Activated effector memory CD4-positive, alpha-beta T cell treated with anti-CD3 and anti-CD28 coated beads, Interleukin-2, amount 50 U/mL, for 16 hours (primary cell): ENCODE measurements around the gene CD6.

Source experiments
- DNase-seq: peaks from one replicate; pipeline ENCODE4 v3.0.0-alpha.2; 2020

The CD6 gene

DNA sequence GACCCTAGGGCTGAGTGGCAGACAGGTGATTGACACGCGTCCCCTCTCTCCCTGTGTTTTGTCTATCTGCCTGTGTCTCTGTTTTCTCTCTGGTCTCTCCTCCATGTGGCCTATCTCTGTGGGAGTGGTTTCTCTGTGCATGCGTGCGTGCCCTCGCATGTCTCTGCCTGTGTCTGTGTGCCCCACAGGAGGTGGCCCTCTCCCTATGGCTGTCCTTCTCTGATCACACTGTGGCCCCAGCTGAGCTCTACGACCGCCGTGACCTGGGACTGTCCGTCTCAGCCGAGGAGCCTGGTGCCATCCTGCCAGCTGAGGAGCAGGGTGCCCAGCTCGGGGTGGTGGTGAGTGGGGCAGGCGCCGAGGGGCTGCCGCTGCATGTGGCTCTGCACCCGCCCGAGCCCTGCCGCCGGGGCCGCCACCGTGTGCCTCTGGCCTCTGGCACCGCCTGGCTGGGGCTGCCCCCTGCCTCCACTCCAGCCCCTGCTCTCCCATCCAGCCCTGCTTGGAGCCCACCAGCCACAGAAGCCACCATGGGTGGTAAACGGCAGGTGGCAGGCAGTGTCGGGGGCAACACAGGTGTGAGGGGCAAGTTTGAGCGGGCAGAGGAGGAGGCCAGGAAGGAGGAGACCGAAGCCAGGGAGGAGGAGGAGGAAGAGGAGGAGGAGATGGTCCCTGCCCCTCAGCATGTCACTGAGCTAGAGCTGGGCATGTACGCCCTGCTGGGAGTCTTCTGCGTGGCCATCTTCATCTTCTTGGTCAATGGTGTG is 35.6 kb upstream of the CD6 start:
- DNase-seq: no peak

DNA sequence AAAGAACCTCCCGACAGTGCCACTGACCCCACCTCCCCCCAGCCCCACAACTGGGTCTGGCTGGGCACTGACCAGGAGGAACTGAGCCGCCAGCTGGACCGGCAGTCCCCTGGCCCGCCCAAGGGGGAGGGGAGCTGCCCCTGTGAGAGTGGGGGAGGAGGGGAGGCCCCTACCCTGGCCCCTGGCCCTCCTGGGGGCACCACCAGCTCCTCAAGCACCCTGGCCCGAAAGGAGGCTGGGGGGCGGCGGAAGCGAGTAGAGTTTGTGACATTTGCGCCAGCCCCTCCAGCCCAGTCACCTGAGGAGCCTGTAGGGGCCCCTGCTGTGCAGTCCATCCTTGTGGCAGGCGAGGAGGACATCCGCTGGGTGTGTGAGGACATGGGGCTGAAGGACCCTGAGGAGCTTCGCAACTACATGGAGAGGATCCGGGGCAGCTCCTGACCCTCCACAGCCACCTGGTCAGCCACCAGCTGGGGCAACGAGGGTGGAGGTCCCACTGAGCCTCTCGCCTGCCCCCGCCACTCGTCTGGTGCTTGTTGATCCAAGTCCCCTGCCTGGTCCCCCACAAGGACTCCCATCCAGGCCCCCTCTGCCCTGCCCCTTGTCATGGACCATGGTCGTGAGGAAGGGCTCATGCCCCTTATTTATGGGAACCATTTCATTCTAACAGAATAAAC is 34.9 kb upstream of the CD6 start:
- no peak for DNase-seq

DNA sequence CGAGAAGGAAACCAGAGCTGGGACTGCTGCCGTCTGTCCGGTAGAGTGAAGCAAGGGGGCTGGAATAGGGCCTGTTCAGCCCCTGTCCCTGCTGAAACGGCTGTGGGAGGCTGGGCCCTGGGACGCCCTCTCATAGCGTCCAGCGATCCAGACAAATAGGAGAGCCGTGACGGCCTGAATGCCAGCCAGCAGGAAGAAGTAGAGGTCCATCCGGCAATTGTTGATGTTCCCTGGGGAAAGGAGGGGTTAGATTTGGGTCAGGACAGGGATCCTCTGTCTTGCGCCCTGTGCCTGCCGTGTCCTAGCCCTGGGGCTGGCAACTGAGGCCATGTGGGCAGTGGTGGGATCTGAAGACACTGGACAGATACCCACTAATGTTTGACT is 34.3 kb upstream of the CD6 start:
- DNase-seq: no peak

DNA sequence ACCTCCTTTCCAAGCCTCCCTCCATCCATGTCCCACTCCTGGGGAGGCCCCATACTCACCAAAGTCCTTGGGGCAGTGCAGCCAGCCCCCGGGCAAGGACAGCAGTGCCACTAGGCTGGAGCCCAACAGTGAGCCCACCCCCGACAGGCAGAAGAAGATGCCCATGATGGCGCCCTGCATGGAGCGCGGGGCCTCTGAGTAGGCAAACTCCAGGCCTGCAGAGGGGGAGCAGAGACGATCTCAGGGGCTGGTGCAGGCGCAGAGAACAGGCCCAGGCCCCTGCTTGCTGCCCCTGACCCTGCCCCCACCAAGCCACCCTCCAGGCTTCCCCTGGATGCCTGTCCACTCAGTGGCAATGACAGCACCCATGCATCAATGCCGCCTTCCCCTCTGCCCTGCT is 33.7 kb upstream of the CD6 start:
- no peak for DNase-seq

DNA sequence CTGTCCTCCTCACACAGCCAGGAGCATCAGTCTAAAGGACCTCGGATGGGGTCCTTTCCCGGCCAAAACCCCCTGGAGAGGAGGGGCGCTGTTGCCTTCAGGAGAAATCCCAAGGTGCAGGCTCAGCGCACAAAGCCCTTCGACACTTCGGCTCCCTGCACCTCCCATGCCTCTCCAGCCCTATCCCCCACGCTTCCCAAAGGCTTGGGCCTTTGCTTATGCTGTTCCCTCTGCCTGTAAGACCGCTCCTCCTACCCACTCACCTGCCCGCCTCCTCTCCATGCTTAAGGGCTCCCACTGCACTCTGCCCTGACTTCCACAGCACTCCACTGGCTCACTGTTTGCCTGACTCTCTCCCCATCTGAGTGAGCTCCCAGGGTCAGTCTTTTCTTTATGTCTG is 33.0 kb upstream of the CD6 start:
- no peak for DNase-seq

DNA sequence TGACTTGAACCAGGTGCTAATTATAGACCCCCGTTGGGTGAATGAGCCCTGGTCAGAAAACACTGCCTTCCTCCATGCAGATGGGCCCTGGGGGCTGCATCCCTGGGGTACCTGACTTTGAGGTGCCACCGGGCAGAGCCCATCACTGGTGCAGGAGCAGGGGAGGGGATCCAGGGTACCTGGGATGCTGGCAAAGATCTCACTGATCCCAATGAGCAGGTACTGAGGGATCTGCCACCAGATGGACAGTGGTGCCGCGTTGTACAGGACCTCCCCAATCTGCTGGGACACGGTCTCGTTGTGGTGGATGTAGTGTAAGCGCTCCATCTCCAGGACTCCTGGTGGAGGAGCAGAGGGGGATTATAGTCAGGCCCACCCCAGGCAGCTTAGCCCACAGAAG is 32.2 kb upstream of the CD6 start:
- no peak for DNase-seq

DNA sequence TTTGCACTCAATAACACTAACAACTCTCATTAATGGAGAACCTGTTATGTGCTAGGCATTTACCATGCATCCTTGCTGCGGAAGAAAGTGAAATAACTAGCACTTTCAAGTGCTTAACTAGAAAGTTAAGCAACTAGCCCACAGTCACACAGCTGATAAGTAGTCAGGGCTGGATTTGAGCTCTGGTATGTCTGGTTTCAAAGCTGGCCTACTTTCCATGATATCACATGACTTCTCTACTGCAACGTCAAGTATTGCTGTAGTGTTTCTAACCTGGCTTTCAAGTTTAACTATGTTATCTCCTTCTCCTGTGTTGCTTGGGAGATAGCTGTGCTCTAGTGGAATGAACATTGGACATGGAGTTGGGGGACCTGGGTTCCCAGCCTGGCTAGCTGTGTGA is 31.6 kb upstream of the CD6 start:
- no peak for DNase-seq

DNA sequence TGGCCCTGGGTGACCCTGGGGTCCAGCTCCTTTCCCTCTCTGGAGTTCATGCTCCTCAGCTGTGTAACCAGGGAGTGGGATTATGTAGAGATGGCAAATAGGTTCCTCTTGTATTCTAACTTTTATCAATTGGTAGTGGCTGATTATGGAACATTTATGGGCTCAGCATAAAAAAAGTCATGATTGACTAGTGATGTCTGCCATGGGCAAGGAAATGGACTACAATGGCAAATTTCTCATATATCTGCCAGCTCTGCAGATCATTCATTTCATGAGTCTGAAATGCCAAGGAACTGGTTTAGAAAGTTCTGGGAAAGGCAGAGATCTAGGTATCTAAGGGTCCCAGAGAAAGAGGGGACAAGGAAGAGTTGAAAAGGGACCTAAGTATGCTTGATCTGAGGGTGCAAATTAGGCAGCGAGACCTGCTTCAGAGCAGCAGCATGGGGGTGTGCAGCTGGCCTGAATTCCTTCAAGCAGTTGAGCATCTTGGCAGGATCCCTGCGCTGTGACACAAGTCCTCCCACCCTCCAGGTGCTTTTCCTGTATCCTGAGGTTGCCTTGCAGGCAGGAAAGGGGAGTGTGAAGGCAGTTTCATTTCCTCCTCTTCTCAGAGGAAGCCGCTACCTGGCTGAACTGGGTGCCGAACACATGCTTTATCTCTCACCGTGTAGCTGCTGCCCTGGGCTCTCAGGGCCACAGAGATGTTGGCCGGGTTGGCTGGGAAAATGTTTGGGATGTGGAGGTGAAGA is 29.9 kb upstream of the CD6 start:
- DNase-seq: no peak

DNA sequence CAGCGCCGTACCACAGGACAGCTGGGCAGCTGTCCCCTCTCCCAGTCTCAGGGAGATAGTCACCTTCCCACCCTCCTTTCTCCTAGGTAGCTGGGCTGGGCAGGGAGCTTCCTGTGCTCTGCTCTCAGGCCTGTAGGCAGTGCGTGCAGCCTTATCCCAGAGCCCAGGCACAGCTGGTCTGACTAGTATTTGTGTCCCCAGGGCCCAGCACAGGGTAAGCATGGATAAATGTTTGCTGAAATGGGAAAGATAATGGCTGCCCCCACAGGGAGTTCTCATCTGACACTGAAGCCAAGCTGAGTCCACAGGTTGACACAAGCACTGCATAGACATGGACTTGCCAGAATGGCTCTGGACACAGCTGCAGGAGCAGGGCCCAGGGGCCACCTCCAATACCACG is 29.3 kb upstream of the CD6 start:
- no peak for DNase-seq

DNA sequence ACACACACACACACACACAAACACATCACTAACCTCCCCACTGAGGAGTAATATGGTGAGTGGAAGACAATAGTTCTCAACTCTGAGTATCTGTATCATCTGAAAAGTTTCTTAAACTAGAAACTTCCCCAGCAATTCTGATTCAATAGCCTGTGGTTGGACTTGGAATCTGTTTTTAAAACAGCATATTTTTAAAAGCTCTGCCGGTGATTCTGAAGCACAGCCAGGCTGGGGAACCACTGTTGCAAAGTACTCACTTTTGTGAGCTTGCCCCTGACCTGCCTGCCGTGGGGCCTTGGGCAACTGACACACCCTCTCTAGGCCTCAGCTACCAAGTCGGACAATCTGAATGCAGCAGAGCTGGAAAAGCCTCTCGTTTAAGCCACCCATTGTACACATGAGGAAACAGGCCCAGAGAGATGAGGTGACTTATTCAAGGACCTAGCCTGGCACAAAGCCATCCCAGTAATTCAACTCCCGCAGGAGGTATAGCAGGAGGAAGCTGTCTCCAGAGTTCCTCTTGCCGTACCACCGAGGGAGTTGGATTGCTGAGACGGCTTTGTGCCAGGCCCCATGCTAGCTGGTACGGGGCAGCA is 28.4 kb upstream of the CD6 start:
- no peak for DNase-seq

DNA sequence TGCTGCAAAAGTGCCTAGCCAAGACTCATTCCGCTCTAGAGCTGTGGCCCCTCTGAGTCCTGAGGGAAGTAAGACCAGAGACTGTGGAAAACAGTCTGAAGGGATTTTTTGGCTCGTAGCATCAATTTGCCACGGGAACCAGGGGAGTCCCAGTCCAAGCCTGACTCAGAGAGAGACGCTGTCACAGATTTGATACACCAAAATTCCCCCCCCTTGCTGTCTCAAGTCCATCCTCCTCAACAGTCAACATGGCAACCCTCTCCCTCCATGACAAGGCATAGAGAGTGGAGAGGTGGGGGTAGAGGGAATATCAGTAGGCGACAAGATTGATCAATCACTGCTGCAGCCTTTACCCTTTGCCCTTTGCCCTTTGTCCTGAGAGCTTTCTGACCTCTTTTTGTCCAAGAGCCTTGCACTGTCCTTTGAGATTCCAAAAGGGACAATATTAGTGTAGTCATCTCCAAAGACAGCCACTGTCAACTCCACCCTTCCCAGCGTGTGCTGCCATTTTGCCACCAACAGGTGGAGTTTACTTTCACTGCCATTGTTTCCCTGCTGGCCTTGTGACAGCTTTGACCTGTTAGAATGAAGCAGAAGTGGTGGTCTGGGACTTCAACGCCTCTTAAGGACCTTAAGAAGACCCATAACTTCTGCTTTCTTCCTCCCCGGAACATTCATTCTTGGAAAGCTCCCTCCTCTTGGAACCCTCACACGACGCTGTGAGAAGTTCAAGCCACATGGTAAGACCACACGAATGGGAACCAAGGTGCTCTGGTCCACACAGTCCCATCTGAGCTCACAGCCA is 26.8 kb upstream of the CD6 start:
- no peak for DNase-seq

DNA sequence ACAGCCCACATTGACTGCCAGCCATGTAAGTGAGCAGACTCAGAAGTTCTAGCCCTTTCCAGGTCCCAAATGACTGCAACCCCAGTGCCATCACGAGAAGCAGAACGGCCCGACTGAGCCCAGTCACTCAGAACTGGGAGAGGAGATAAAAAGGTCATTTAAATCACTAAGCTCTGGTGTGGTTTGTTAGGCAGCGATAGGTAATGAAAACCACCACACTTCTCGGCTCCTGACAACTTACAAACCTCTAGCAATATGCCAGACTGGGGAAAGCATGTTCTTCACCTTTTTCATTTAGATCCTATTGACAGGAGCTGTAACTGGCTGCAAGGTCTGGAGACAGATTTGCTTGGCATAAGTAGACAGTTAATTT is 26.2 kb upstream of the CD6 start:
- no peak for DNase-seq

DNA sequence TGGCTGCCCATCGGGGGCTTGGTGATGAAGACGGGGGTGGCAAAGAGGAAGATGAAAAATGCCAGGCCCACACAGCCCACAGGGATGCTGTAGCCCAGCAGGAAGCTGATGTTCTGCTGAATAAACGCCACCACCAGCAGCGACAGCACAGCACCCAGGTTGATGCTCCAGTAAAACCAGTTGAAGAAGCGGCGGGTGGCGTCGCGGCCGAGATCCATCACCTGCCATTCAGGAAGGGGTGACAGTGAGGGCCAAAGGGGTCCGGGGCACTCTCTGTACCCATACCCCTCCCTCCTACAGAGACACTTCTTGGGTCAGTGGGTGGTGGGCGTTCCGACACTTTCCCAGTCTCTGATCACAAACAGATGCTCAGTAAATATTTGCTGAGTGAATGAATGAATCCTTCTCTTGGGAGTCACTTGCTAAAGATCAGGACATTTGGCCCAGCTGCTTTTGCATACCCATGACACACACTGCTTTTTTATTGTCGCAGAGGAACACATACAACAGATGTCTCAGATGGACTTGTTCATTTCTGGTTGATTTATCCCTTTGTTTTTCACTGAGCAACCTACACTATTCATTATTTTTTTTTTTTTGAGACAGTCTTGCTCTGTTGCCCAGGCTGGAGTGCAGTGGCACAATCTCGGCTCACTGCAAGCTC is 24.7 kb upstream of the CD6 start:
- DNase-seq: no peak

DNA sequence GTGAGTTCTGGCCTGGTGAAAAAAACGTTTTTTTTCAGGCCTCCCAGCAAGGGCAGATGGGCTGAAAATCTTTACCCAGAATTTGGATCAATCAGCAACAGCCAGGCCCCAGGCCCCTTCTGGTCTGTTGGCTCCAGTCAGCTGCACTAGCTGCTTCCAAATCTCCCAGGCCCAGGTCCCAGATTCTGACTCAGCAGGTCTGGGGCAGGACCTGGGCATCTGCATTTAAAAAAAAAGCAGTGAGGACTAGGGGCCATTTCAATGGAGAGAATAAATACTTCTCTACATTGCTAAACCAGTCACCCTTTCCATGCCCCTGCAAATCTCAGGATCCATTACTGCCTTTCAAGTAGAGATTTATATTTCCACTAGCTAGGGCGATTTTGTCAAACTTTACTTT is 23.8 kb upstream of the CD6 start:
- DNase-seq: no peak

DNA sequence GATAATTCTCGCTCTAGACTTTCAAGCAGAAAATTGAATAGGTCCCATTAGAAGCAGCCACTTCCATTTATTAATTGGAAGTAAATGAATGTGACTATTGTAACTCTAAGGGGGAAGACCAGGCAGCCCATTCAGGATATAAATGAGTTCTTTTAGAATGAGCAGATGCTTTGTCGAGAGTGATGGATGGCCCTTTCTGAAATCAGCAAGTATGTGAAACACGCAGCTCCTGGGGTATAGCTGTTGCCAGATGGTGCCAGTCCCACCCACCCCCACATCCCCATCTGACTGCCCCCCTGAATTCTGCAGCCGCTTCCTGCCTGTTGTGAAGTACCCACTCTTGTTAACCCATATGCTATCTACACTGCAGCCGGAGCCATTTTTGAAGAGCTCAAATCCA is 23.2 kb upstream of the CD6 start:
- DNase-seq: no peak

DNA sequence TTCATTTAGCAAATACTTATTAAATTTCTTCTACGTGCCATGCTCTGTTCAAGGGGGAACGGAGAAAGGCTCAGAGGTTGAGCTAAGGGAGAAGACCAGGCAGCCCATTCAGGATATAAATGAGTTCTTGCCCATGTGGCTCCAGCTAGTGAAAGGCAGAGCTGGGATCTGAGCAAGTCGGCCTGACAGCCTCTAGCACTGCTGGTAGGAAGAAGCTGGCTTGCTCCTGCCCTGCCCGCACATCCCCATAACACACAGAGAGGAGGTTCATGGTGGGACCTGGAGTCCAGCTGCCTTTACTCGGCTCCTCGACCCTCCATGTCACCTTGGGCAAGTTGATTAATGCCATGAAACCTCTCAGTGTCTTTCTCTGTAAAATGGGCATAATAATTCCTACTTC is 21.5 kb upstream of the CD6 start:
- DNase-seq: no peak

DNA sequence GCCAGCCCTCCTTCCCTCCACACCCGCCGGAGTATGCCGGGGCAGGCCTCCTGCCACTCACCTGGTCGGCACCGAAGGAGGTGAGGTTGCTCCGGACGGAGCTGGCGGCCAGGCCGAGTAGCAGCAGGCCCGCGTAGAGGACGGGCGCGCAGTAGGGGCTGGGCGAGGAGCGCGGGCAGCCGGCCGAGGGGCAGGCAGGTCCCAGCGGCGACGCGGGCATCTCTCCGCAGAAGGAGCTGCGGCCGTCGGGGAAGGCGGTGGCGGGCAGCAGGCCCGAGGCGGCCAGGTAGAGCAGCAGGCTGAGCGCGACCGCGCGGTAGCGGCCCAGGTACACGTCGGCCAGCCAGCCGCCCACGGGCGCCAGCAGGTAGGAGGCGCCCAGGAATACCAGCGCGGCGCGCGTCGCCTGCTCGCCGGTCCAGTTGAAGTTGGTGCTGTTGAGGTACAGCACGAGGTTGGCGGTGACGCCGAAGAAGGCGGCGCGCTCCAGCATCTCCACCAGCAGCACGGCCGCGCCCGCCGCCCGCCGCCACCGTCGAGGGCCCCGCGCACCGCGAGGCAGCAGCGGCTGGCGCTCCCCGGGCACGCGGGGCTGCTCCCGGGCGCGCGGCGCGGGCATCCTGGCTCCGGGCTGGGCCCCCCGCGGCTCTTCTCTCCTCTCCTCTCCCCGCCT is 20.4 kb upstream of the CD6 start:
- peak; percentile 70 for DNase-seq

DNA sequence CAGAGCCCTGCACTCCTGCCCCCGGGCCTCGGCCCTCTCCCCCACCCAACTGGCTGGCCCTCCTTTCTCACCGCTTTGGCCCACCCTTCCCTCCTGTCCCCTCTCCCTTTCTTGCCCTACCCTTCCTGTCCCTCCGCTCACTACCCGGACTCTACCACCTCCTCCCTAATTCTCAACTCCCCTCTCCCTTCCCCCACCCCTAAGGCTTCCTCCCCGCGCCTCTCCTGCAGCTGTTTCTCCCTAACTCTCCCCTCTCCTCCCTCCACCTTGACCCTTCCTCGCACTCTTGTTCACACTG is 19.9 kb upstream of the CD6 start:
- DNase-seq: no peak

DNA sequence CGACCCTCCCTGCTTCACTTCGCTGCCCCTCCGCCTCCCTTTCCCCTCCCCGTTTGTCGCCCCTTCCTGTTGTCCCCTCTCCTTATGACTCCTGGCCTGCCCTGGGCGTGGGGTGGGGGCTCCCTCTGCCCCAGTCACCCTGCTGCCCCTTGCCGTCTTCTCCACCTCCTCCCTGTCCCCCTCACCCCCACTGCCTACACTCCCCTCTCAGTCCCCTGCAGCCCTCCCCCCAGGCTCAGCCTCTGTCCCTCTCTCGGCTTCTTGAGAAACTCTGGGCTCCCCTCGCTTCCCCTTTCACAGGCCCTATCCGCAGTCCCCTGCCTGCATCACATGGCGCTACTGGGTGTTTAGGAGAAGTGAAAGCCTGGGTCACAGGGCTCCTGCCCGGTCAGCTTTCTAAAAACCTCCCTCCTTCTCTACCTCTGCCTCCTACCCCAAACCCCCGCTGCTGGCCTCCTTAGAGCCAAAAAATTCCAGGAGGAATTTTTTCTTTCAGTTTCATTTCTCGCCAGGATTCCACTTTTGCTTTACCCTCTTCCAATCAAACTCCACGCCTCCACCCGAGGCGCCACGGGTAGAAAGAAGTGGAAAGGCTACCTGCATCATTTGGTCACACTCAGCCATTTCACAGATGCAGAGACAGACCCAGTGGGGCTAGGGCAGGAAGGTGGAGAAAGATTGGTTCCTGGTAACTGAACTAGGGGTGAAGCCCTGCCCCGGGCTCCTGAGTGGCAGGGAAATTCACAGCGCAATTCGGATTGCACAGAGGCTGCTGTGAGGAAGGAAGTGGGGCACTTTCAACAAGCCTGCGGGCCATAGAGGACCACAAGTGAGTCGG is 19.4 kb upstream of the CD6 start, which contains the start of gene SLC15A3:
SLC15A3 (minus strand) TSS at position 273 of the 838 bp plus-strand sequence. CDS start 625 bp downstream, outside the sequence.
- peak; percentile 63 for DNase-seq

DNA sequence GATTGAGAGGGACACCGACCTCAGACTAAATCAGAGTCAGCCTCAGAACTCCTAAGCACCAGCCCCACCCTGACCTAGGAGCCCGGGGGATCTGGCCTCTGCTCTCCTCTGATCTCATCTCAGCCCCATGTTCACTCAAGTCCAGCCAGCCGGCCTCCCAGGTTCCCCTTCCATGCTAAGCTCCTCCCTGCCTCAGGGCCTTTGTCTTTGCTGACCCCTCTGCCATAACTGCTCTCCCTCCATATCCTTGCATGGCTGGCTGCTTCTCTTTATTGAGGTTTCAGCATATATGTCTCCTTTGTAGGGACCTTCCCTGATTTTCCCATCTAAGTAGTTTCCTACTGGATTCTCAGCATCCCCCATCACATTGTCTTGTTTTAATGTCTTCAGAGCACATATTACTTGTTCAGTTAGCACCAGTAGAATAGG is 18.7 kb upstream of the CD6 start:
- no peak for DNase-seq

DNA sequence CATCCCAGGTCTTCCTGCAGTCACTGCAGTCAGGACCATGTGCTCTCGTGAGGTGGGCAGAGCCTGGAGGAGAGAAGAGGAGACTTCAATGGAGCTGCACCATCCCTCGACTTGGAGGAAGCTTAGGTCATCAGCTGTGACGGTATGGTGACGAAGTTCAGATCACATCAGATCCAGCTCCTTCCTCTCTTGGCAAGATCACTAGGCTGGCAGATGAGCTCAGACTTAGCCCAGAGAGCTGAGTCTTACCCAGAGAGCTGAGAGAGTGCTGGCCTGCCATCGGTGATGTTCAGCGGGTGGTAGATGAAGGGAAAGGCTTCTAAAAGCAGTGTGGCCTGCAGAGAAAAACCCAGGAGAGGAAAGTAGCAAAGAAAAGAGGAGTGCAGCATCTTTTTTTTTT is 17.7 kb upstream of the CD6 start:
- DNase-seq: no peak
